Thoracic aorta (tissue), 2 donors: ENCODE data around the gene UBASH3A. TPM values are rescaled to one million over a fixed set of nuclear protein-coding genes. Genes with fewer than 3 reads are reported as not detected.

Experiments used
- ATAC-seq: fragments of 150-250 bp; one replicate; pipeline ENCODE4 v1.8.0; 2017; ENCODE audit warnings: low read depth; ENCODE audit not compliant: insufficient number of reproducible peaks, low FRiP score
- DNase-seq: peaks from one replicate; pipeline ENCODE4 v3.0.0-alpha.2; 2020; ENCODE audit warnings: low spot score
- H3K27ac ChIP-seq, 2 donors: fragments of 200-600 bp; sonication (generic); 1 replicate in 1 of 2; 2 replicates in 1 of 2; pipeline ENCODE4 v1.5.1; 2016; ENCODE audit warnings: mild to moderate bottlenecking in 2 of 2, moderate library complexity in 2 of 2
- H3K27me3 ChIP-seq: fragments of 200-600 bp; sonication (generic); replicated peaks from 2 replicates; pipeline ENCODE4 v1.6.0; 2016; ENCODE audit warnings: mild to moderate bottlenecking; ENCODE audit not compliant: insufficient read depth
- H3K36me3 ChIP-seq: fragments of 200-600 bp; sonication (generic); one replicate; pipeline ENCODE4 v1.5.1; 2016
- H3K4me1 ChIP-seq, 2 donors: fragments of 200-600 bp; sonication (generic); 1 replicate in 1 of 2; 2 replicates in 1 of 2; pipeline versions ENCODE4 v1.5.1 to v1.6.0; 2016; ENCODE audit warnings: low read depth in 2 of 2, mild to moderate bottlenecking in 1 of 2; ENCODE audit not compliant: control insufficient read depth in 1 of 2
- H3K4me3 ChIP-seq: fragments of 200-600 bp; sonication (generic); 2 replicates; pipeline ENCODE4 v1.5.1; 2016; ENCODE audit warnings: mild to moderate bottlenecking
- H3K9me3 ChIP-seq: fragments of 200-600 bp; sonication (generic); 2 replicates; pipeline ENCODE4 v1.5.1; 2016
- total RNA-seq, 2 donors: library from RNA; depleted of rRNA; stranded (reverse); fragments of >200 nt; gene quantifications; one replicate each; pipeline versions ENCODE4 v1.1.0 to v1.2.3, GENCODE V29; 2016
- TF ChIP-seq, protein P1 (sequence below): fragments of 200-600 bp; sonication (generic); IDR thresholded peaks from one replicate; pipeline ENCODE4 v1.5.1; 2019; ENCODE audit warnings: antibody characterized with exemption

UBASH3A gene
- total RNA-seq, 2 donors from 2014 or later, result 1.2 to 1.3 TPM

DNA sequence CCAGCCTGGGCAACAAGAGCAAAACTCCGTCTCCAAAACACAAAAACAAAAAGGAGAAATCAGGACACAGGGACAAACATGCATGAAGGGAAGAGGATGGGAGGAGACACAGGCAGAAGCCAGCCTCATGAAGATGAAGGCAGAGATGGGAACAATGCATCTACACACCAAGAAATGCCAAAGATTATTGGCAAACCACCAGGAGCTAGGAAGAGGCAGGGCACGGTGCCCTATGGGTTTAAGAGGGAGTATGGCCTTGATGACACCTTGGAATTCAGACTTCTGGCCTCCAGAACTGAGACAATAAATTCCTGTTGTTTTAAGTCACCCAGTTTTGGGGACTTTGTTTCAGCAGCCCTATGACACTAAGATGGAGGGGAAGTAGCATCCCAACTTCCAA, 13.0 kb upstream of the UBASH3A start:
- TF ChIP-seq, protein P1, sequence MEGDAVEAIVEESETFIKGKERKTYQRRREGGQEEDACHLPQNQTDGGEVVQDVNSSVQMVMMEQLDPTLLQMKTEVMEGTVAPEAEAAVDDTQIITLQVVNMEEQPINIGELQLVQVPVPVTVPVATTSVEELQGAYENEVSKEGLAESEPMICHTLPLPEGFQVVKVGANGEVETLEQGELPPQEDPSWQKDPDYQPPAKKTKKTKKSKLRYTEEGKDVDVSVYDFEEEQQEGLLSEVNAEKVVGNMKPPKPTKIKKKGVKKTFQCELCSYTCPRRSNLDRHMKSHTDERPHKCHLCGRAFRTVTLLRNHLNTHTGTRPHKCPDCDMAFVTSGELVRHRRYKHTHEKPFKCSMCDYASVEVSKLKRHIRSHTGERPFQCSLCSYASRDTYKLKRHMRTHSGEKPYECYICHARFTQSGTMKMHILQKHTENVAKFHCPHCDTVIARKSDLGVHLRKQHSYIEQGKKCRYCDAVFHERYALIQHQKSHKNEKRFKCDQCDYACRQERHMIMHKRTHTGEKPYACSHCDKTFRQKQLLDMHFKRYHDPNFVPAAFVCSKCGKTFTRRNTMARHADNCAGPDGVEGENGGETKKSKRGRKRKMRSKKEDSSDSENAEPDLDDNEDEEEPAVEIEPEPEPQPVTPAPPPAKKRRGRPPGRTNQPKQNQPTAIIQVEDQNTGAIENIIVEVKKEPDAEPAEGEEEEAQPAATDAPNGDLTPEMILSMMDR, result no peak
- Histone ChIP-seq H3K4me1 (no peaks in the 10 kb centered on the region), H3K27me3 (no peaks in the 10 kb centered on the region), H3K27ac (no peak overlapping the region), H3K36me3 (no peaks in the 10 kb centered on the region), H3K4me3 (no peak overlapping the region), H3K9me3 (no peaks in the 10 kb centered on the region)
- no peak for ATAC-seq
- DNase-seq, result no peak

GRCh38 chr21:42391297-42391696, 12.4 kb upstream of the UBASH3A start:
- H3K4me3 ChIP-seq, result no peak overlapping the region
- H3K36me3 ChIP-seq, result no peaks in the 10 kb centered on the region
- TF ChIP-seq, protein P1, result no peak
- H3K27me3 ChIP-seq, result no peaks in the 10 kb centered on the region
- no peaks in the 10 kb centered on the region for H3K4me1 ChIP-seq
- ATAC-seq, result no peak
- no peak overlapping the region for H3K27ac ChIP-seq
- no peaks in the 10 kb centered on the region for H3K9me3 ChIP-seq
- no peak for DNase-seq

GRCh38 chr21:42392731-42393442, 10.8 kb upstream of the UBASH3A start:
- no peak for ATAC-seq
- no peaks in the 10 kb centered on the region for H3K27me3 ChIP-seq
- TF ChIP-seq, protein P1, result no peak
- H3K36me3 ChIP-seq, result no peaks in the 10 kb centered on the region
- H3K4me1 ChIP-seq, result no peaks in the 10 kb centered on the region
- no peak overlapping the region for H3K27ac ChIP-seq
- H3K4me3 ChIP-seq, result no peak overlapping the region
- no peaks in the 10 kb centered on the region for H3K9me3 ChIP-seq
- no peak for DNase-seq

GRCh38 chr21:42393443-42393950, 10.2 kb upstream of the UBASH3A start:
- H3K27ac ChIP-seq, result no peak overlapping the region
- no peak overlapping the region for H3K4me3 ChIP-seq
- H3K36me3 ChIP-seq, result no peaks in the 10 kb centered on the region
- no peaks in the 10 kb centered on the region for H3K27me3 ChIP-seq
- no peaks in the 10 kb centered on the region for H3K9me3 ChIP-seq
- ATAC-seq, result no peak
- no peak for DNase-seq
- TF ChIP-seq, protein P1, result no peak
- no peaks in the 10 kb centered on the region for H3K4me1 ChIP-seq

- Histone ChIP-seq H3K36me3 (no peaks in the 10 kb centered on the region), H3K4me1 (no peaks in the 10 kb centered on the region), H3K4me3 (no peak overlapping the region), H3K27ac (no peak overlapping the region), H3K27me3 (no peaks in the 10 kb centered on the region), H3K9me3 (no peaks in the 10 kb centered on the region)
- DNase-seq, result no peak
- TF ChIP-seq, protein P1, result no peak
- no peak for ATAC-seq
Measured at GRCh38 chr21:42395302-42395701, 8.4 kb upstream of the UBASH3A start.
